GM19455 (cell line): ENCODE results near the gene METTL21A.
"Not testable (repeated sequence)": the region's sequence is repeated elsewhere in the genome, so short reads cannot be mapped to it uniquely, and the experiment has no call there.

Experiments used
- ATAC-seq: cut with Tn5 transposase; IDR thresholded peaks from one replicate; pipeline ENCODE4 v1.9.1; 2021; ENCODE audit not compliant: unreplicated experiment

The METTL21A gene

GRCh38 chr2:207625014-207625907, at the start of gene METTL21A:
Gene METTL21A (minus strand): TSS chr2:207625394. CDS start chr2:207624375, 1,019 bp downstream.
- peak; percentile 52 for ATAC-seq

DNA sequence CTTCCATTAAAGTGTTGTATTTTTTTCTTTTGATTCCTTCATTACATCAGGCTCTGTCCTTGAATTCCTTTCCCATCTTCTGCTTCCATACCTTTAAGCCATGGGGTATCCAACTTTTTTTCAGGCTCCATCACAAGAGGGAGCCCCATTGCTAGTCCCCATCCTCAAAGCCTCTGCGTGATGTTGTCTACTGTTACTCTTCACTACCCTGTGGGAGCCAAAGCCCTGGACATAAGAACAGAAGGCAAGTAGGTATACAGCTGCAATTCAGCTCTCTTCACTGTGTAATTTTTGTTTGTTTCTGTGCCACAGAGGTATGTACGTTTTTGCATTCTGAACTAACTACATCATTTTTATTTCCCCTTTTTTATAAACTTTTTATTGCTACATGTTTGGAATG, 49.6 kb upstream of the METTL21A start:
- no peak for ATAC-seq

GRCh38 chr2:207674266-207674774, 49.1 kb upstream of the METTL21A start:
- ATAC-seq: no peak

- no peak for ATAC-seq
Measured at GRCh38 chr2:207673431-207673830, 48.2 kb upstream of the METTL21A start.

- ATAC-seq: no peak
Measured at GRCh38 chr2:207670887-207671286, 45.7 kb upstream of the METTL21A start.

DNA sequence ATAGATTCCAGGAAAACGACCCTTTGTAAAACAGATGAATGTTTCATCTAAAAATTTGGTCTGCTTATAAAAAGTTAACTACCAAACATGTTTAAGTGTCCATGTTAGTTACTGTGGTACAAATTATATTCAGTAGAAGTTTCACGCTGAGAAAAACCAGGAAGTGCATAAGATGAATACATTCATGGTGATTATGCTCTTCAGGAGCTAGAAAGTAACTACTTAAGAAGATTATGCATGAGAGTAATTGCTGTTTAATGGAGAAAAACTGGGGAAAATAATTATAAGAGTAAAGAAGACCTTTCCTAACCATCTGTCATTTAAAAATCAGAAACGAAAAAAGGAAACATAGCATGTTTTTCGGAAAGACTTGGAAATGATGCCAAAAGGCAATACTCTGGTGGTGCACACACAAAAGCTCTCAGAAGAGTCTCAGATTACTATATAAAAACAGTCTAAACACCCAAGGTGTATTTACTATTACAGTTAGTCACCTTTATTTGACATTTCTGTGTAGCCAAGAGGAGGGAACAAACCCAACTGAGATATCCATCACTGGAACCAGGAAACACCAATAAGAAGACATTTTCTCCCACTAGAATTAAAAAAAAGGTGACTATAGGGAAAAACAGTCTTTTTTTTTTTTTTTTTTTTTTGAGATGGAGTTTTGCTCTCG, 38.8 kb upstream of the METTL21A start:
- ATAC-seq: no peak

DNA sequence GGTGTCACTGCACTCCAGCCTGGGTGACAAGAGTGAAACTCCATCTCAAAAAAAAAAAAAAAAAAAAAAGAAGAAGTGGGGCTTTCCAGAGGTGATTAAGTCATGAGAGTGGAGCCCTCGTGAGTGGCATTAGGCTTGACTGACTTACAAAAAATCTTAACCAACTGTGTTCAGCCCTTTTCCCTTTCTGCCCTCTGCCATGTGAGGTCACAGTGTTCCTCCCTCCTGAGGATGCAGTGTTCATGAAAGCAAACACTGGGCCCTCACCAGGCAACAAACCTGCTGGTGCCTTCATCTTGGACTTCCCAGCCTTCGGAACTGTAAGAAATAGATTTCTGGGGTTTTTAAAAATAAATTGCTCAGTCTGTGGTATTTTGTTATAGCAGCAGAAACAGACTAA, 37.0 kb upstream of the METTL21A start:
- ATAC-seq: peak; percentile 62

DNA sequence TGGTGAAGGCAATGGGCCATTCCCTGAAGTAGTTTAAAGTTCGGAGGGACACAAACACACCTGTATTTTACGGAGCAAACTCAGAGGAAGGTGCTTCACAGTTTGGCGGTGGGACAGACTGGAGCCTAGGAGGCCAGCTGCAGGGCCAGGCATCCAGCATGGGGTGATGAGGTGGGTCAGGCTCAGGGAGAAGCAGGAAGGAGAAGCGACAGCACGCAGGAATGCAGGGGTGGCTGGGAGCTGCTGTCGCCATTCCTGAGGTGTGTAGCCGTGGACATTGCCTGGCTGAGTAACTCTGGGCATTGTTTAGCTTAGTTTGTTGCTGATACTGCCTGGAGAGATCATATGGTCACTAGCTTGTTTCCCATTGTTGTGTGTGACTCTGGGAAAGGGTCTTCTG, 35.8 kb upstream of the METTL21A start:
- no peak for ATAC-seq

DNA sequence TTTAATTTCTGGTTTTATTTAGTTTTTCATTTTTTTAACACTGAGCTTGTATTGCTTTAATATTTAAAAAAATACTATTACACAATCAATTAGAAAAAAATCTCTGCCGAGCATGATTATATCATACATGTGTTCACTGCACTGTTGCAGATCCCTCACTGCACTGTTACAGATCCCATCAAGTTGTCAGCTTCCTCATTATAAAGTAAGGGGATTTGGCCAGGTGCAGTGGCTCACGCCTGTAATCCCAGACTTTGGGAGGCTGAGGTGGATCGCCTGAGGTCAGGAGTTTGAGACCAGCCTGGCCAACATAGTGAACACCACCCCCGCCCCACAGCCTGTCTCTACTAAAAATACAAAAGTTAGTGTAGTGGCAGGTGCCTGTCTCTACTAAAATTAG, 33.0 kb upstream of the METTL21A start:
- ATAC-seq: no peak

- no peak for ATAC-seq
Measured at GRCh38 chr2:207655000-207655399, 29.8 kb upstream of the METTL21A start.

GRCh38 chr2:207646582-207646981, 21.4 kb upstream of the METTL21A start:
- ATAC-seq: not testable (repeated sequence)

DNA sequence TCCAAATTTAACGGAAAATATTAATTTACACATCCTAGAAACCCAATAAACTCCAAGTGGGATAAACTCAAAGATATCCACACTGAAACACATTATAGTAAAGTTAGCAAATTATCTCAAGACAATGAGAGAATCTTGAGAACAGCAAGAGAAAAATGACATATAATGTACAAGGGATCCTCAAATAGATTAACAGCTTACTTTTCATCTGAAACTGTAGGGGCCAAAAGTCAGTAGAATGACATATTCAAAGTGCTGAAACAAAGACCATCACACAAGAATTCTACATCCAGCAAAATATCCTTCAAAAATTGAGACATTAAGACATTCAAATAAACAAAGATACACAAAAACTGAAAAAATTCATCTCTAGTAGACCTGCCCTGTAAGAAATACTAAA, 18.7 kb upstream of the METTL21A start:
- no peak for ATAC-seq

DNA sequence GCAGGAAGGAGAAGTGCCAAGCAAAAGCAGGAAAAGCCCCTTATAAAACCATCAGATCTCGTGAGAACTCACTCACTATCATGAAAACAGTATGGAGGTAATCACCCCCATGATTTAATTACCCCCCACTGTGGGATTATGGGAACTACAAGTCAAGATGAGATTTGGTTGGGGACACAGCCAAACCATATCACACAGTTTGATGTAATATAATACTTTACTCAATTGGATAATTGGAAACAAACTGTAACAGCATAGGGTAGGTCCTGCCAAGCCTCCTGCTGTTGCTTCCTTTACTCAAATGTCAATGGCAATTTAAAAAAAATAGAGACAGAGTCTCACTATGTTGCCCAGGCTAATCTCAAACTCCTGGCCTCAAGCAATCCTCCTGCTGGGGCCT, 15.5 kb upstream of the METTL21A start:
- no peak for ATAC-seq

DNA sequence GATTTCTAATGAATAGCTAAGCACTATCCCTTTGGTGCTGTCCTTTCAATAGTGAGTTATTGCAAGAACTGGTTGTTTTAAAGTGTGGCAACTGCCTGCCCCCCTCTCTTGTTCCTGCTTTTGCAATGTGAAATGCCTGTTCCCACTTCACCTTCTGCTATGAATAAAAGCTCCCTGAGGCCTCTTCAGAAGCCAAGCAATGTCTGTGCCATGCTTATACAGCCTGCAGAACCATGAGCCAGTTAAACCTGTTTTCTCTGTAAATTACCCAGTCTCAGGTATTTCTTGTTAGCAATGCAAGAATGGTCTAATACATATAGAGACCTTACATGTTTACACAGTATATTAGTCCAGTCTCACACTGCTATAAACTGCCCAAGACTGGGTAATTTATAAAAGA, 15.0 kb upstream of the METTL21A start:
- no peak for ATAC-seq

GRCh38 chr2:207639288-207639687, 14.1 kb upstream of the METTL21A start:
- not testable (repeated sequence) for ATAC-seq

DNA sequence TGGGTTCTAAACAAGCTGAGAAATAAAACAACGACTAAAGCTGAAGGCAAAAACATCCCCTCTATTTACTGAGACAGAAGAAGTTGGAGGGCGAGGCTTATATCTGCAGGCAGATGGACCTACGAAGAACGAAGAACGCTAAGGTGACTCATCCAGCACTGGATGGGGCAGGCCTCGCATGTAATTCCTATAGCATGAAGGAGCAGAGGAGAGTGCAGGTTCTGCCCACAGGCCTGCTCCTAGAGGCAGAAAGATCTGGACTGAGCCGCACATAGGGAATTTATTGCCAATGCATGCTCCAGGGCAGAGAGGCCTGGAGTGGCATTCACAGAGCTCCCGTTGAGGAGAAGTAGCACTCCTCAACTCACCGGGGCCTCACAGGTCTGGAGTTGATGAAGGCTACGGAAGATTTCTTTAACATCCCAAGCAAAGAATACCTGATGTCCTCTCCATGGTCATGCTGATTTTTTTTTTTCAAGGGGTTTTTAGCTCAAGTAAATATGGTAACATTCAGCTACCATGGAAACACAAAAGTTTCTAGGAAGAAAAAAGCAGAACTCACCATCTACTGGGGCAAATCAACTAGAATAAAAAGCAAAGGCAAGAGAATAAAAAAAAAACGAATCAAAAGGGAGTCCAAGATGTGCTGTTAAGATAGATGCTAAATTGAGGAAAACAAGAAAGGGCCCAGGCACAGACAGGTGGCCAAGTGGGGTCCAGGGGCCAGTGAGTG, 10.4 kb upstream of the METTL21A start:
- no peak for ATAC-seq

GRCh38 chr2:207633686-207634085, 8.5 kb upstream of the METTL21A start:
- ATAC-seq: no peak

DNA sequence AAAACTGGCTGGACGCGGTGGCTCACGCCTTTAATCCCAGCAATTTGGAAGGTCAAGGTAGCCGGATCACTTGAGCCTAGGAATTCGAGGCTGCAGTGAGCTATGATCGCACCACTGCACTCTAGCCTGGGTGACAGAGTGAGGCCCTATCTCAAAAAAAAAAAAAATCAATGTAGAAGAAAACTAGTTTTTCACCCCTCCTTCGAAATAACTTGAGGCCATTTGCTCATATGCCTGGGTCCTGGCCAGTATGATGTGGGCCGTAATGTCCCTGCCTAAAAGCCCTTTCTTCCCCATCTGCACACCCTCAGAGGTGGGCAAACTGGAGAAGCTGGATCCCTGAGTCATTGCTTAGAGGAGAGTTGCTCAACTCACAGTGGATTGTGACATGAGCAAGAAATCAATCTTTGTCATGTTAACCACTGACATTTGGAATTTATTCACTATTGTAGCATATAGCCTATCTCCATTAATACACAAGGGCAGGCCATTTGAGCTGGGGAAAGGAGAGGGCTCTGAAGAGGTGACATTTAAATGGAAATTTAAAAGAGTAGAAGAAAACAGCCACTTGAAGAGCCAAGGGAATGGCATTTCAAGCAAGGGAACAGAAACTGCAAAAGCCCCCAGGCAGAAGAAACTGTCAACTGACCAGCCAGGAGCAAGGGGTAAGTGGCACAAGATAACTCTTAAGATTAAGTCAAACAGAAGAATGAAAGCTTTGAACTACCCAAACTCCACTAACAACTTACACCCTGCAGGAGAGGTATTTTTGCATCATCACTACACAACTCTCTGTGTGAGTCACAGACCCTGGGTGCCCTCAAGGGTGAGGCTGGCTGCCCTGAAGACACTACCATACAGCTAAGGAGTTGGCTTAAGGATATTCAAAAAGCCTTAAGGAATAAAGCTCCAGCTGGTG, 7.6 kb upstream of the METTL21A start:
- ATAC-seq: no peak

DNA sequence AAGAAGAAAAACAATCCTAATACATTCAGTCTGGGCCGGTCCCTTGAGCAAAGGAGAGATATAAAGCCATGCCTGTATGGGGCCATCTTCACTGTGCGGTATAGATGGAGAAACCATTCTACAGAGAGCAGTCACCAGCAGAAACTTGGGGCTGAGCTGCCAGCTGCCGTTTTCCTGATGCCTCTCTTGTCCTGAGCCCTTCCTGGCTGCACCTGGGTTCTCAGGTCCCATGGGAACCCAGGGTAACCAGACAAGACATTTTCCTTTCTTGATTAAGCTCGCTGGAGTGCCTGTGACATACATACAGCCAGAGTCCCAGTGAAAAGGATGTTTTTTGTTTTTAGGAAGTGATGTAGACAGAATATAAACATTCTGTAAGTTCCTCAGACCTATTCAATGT, 5.3 kb upstream of the METTL21A start:
- ATAC-seq: no peak

DNA sequence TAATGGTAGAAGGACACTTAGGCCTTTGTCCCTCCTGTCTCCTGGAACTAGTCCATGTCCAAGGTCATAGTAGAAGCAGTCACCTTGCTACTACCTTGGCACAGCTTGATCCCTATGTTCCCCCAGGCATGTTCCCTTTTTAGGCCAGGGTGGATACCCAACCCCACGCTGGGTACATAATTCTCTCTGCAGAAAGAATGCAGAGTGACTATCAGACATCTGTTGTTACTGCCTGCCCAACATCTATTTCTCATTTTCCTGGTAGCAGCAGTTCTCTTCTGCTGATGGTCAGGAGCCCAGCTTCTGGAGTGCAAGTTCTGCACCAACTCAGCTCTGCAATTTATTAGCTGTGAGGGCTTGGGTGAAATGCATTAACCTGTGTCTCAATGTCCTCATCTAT, 4.4 kb upstream of the METTL21A start:
- ATAC-seq: no peak
